Keratinocyte (primary cell): Measurements from ENCODE around the gene C1QTNF5. TPM values are rescaled to one million over a fixed set of nuclear protein-coding genes. Genes with fewer than 3 reads are reported as not detected.

Source experiments
- DNase-seq: peaks from one replicate; pipeline ENCODE4 v3.0.0-alpha.2; 2011; ENCODE audit warnings: low read depth, missing footprints, low spot score
- FAIRE-seq: peaks from 2 replicates; lab custom pipeline; 2011; peaks lifted over from hg19 to GRCh38; lab: Jason Lieb, UNC
- H2AFZ ChIP-seq: 2 replicates; pipeline ENCODE4 v1.6.0; 2012; ENCODE audit warnings: low read length, control low read depth, inconsistent platforms; ENCODE audit not compliant: control insufficient read depth
- H3K27ac ChIP-seq: 2 replicates; pipeline ENCODE4 v1.5.1; 2011; ENCODE audit warnings: low read length; ENCODE audit not compliant: control insufficient read depth, insufficient read depth
- H3K27me3 ChIP-seq: 3 replicates; pipeline ENCODE4 v1.6.0; 2011; ENCODE audit warnings: low read length; ENCODE audit not compliant: control insufficient read depth, insufficient read depth; ENCODE audit errors: extremely low read depth
- H3K36me3 ChIP-seq, 2 experiments: 2 replicates in 1 of 2; 3 replicates in 1 of 2; pipeline ENCODE4 v1.5.1; 2011; ENCODE audit warnings: low read length in 2 of 2, mild to moderate bottlenecking in 1 of 2; ENCODE audit not compliant: control insufficient read depth in 2 of 2, insufficient read depth in 2 of 2; ENCODE audit errors: extremely low read depth in 1 of 2
- H3K4me1 ChIP-seq: 3 replicates; pipeline ENCODE4 v1.5.1; 2011; ENCODE audit warnings: low read length; ENCODE audit not compliant: control insufficient read depth, insufficient read depth; ENCODE audit errors: extremely low read depth
- H3K4me2 ChIP-seq: 3 replicates; pipeline ENCODE4 v1.6.0; 2011; ENCODE audit warnings: low read depth, low read length; ENCODE audit not compliant: control insufficient read depth, insufficient read depth; ENCODE audit errors: extremely low read depth
- H3K4me3 ChIP-seq, 3 experiments: fragments of 200-600 bp in 1 of 3; sonication (generic) in 1 of 3; 2 replicates in 2 of 3; 3 replicates in 1 of 3; pipeline ENCODE4 v1.5.1; 2011 to 2016; ENCODE audit warnings: low read length in 3 of 3, mild to moderate bottlenecking in 3 of 3, control low read depth in 2 of 3, inconsistent platforms in 1 of 3, low read depth in 1 of 3, mixed read lengths in 1 of 3, mixed run types in 1 of 3, moderate library complexity in 1 of 3; ENCODE audit not compliant: control insufficient read depth in 2 of 3, insufficient read depth in 2 of 3; ENCODE audit errors: extremely low read depth in 1 of 3
- H3K79me2 ChIP-seq: 2 replicates; pipeline ENCODE4 v1.6.0; 2012; ENCODE audit warnings: low read length; ENCODE audit not compliant: control insufficient read depth, insufficient read depth
- H3K9ac ChIP-seq: 3 replicates; pipeline ENCODE4 v1.6.0; 2011; ENCODE audit warnings: low read length; ENCODE audit not compliant: control insufficient read depth, insufficient read depth; ENCODE audit errors: extremely low read depth
- H3K9me1 ChIP-seq: 3 replicates; pipeline ENCODE4 v1.6.0; 2011; ENCODE audit warnings: low read length; ENCODE audit not compliant: control insufficient read depth, insufficient read depth; ENCODE audit errors: extremely low read depth
- H3K9me3 ChIP-seq: 2 replicates; pipeline ENCODE4 v1.5.1; 2012; ENCODE audit warnings: low read depth, low read length; ENCODE audit not compliant: control insufficient read depth
- H4K20me1 ChIP-seq: 3 replicates; pipeline ENCODE4 v1.6.0; 2011; ENCODE audit warnings: low read length; ENCODE audit not compliant: control insufficient read depth, insufficient read depth; ENCODE audit errors: extremely low read depth
- EZH2 ChIP-seq: IDR thresholded peaks from one replicate; pipeline ENCODE4 v1.6.1; 2012; ENCODE audit warnings: inconsistent platforms, mild to moderate bottlenecking, low read length, moderate library complexity
- dilution Hi-C: fragments of 300-500 bp; cut with MboI; formaldehyde crosslinking; loops from one replicate; pipeline ENCODE4 v1.7.0; 2020; ENCODE audit warnings: low sequenced_read_pairs; ENCODE audit not compliant: extremely low pct_ligation_motif_present
- polyA plus RNA-seq, 5 experiments: library from polyadenylated mRNA; depleted of rRNA in 3 of 5; stranded (reverse) in 3 of 5; stranded (forward) in 1 of 5; unstranded in 1 of 5; fragments of >200 nt; gene quantifications; 1 replicate in 1 of 5; 2 replicates in 3 of 5; 3 replicates in 1 of 5; pipeline versions ENCODE4 v1.2.1 to v1.2.3, GENCODE V29; 2011 to 2012; ENCODE audit warnings: missing spikeins in 2 of 5, low read depth in 1 of 5, low replicate concordance in 1 of 5
- TF ChIP-seq, protein P1 (sequence below), 3 experiments: IDR thresholded peaks in 1 of 3; conservative IDR thresholded peaks in 1 of 3; optimal IDR thresholded peaks in 1 of 3; 2 replicates in 2 of 3; 3 replicates in 1 of 3; pipeline versions ENCODE3 to v1.5.1; 2011; ENCODE audit warnings: low read length in 3 of 3, mild to moderate bottlenecking in 3 of 3, moderate library complexity in 2 of 3, control low read depth in 1 of 3, inconsistent platforms in 1 of 3; ENCODE audit not compliant: insufficient read depth in 2 of 3; ENCODE audit errors: extremely low read depth in 1 of 3

The C1QTNF5 gene
- polyA plus RNA-seq, 1 donor (not counting 4 experiments of a cell fraction or from before 2014, with no cell fraction given) = not detected

DNA sequence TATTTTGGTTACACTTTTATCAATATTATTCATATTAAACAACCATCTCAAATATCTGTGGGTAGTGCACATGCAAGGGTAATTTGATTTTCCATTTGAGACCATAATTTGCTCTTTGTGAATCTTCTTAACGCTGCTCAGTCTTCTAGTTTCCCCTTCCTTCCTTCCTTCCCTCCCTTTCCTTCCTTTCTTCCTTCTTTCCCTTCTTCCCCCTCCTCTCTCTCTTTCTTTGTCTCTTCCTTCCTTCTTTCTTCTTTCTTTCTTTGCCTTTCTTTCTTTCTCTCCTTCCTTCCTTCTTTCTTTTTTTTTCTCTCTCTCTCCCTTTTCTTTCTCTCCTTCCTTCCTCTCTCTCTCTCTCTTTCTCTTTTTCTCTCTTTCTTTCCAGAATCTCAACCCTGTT lies 10.4 kb downstream of the C1QTNF5 start:
- Histone ChIP-seq H3K4me3 (no peak overlapping the region), H3K9me3 (no peaks in the 10 kb centered on the region), H3K36me3 (no peaks in the 10 kb centered on the region), H3K4me1 (peaks cover 9% of the 10 kb centered on the region), H3K9ac (no peak overlapping the region), H3K27ac (no peak overlapping the region), H2AFZ (no peak overlapping the region), H4K20me1 (no peaks in the 10 kb centered on the region), H3K4me2 (no peak overlapping the region), H3K27me3 (no peaks in the 10 kb centered on the region), H3K79me2 (peaks cover 7% of the 10 kb centered on the region), H3K9me1 (no peaks in the 10 kb centered on the region)
- DNase-seq = no peak
- dilution Hi-C loops = no loop called here
- FAIRE-seq = no peak
- TF ChIP-seq, protein P1, sequence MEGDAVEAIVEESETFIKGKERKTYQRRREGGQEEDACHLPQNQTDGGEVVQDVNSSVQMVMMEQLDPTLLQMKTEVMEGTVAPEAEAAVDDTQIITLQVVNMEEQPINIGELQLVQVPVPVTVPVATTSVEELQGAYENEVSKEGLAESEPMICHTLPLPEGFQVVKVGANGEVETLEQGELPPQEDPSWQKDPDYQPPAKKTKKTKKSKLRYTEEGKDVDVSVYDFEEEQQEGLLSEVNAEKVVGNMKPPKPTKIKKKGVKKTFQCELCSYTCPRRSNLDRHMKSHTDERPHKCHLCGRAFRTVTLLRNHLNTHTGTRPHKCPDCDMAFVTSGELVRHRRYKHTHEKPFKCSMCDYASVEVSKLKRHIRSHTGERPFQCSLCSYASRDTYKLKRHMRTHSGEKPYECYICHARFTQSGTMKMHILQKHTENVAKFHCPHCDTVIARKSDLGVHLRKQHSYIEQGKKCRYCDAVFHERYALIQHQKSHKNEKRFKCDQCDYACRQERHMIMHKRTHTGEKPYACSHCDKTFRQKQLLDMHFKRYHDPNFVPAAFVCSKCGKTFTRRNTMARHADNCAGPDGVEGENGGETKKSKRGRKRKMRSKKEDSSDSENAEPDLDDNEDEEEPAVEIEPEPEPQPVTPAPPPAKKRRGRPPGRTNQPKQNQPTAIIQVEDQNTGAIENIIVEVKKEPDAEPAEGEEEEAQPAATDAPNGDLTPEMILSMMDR (optimal IDR thresholded peaks at IDR 0.05 in 1 of 3, IDR thresholded peaks at IDR 0.05 in 1 of 3, conservative IDR thresholded peaks at IDR 0.05 in 1 of 3; ENCODE audit: extremely low read depth in 1 of 3, insufficient read depth in 2 of 3, low read length in 3 of 3) = no peak
- no peak for TF ChIP-seq EZH2

DNA sequence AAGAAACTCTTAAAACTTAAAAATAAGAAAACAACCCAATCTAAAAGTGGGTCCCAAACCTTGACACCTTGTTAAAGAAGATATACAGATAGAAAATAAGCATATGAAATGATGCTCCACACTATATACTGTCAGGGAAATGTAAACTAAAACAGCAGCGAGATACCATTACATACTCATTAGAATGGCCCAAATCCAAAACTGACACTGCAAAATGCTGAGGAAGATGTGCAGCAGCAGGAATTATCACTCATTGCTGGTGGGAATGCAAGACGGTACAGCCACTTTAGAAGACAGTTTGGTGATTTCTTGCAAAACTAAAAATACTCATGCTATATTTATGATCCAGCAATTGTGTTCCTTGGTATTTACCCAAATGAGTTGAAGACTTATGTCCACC lies 11.4 kb downstream of the C1QTNF5 start:
- Histone ChIP-seq H3K9me3 (no peaks in the 10 kb centered on the region), H3K4me2 (no peak overlapping the region), H3K36me3 (no peaks in the 10 kb centered on the region), H3K9ac (no peak overlapping the region), H4K20me1 (no peaks in the 10 kb centered on the region), H3K9me1 (no peaks in the 10 kb centered on the region), H2AFZ (no peak overlapping the region), H3K4me1 (peaks cover 4% of the 10 kb centered on the region), H3K27ac (no peak overlapping the region), H3K79me2 (no peaks in the 10 kb centered on the region), H3K4me3 (no peak overlapping the region), H3K27me3 (no peaks in the 10 kb centered on the region)
- no peak for FAIRE-seq
- no peak for DNase-seq
- TF ChIP-seq EZH2 = no peak
- TF ChIP-seq, protein P1 (optimal IDR thresholded peaks at IDR 0.05 in 1 of 3, IDR thresholded peaks at IDR 0.05 in 1 of 3, conservative IDR thresholded peaks at IDR 0.05 in 1 of 3; ENCODE audit: extremely low read depth in 1 of 3, insufficient read depth in 2 of 3, low read length in 3 of 3) = no peak
- dilution Hi-C loops = no loop called here
